Activated CD4-positive, alpha-beta T cell treated with anti-CD3 and anti-CD28 coated beads for 24 hours (primary cell): Measurements from ENCODE around the gene ANP32A.

Source experiments
- DNase-seq, 2 donors: peaks; one replicate each; pipeline ENCODE4 v3.0.0-alpha.2; 2020; ENCODE audit warnings: low read depth in 2 of 2

Gene ANP32A

GRCh38 chr15:68749793-68750192 lies 70.9 kb downstream of the ANP32A start:
- no peak for DNase-seq

GRCh38 chr15:68749365-68749764 lies 71.3 kb downstream of the ANP32A start:
- no peak for DNase-seq

- DNase-seq: no peak
Measured at GRCh38 chr15:68743256-68743655, 77.4 kb downstream of the ANP32A start.

- DNase-seq: no peak
Measured at GRCh38 chr15:68739390-68740080, 81.2 kb downstream of the ANP32A start.

- DNase-seq: no peak
Measured at GRCh38 chr15:68735610-68736009, 85.1 kb downstream of the ANP32A start.

- no peak for DNase-seq
Measured at GRCh38 chr15:68734881-68735280, 85.8 kb downstream of the ANP32A start.

GRCh38 chr15:68734352-68734751 lies 86.3 kb downstream of the ANP32A start:
- DNase-seq: no peak

- no peak for DNase-seq
Measured at GRCh38 chr15:68733666-68734065, 87.0 kb downstream of the ANP32A start.

GRCh38 chr15:68732451-68732850 lies 88.2 kb downstream of the ANP32A start:
- DNase-seq: no peak

- no peak for DNase-seq
Measured at GRCh38 chr15:68730976-68731897, 89.5 kb downstream of the ANP32A start.

- no peak for DNase-seq
Measured at GRCh38 chr15:68730471-68730919, 90.2 kb downstream of the ANP32A start.

GRCh38 chr15:68729789-68730411 lies 90.8 kb downstream of the ANP32A start:
- no peak for DNase-seq
